Body of pancreas (tissue), 4 donors: Measurements from ENCODE around the gene CCDC120. TPM values are rescaled to one million over a fixed set of nuclear protein-coding genes. Genes with fewer than 3 reads are reported as not detected.
A peak's percentile ranks its signal among the peaks of the same experiment; 100 is the strongest.

ENCODE experiments used
- ATAC-seq: fragments of 150-250 bp; one replicate; pipeline ENCODE4 v1.9.1; 2016
- DNase-seq, 4 donors: peaks; one replicate each; pipeline ENCODE4 v3.0.0-alpha.2; 2019
- H3K27ac ChIP-seq, 4 donors: fragments of 200-600 bp; sonication (generic); 1 replicate in 3 of 4; 2 replicates in 1 of 4; pipeline versions ENCODE4 v1.5.1 to v1.6.1; 2016 to 2019; ENCODE audit warnings: mild to moderate bottlenecking in 1 of 4, mixed read lengths in 1 of 4, moderate library complexity in 1 of 4
- H3K27me3 ChIP-seq, 2 donors: fragments of 200-600 bp; sonication (generic); one replicate each; pipeline ENCODE4 v1.6.0; 2016; ENCODE audit warnings: mild to moderate bottlenecking in 1 of 2
- H3K36me3 ChIP-seq, 2 donors: fragments of 200-600 bp; sonication (generic); replicated peaks in 1 of 2; 2 replicates each; pipeline ENCODE4 v1.5.1; 2016; ENCODE audit warnings: low read depth in 2 of 2; ENCODE audit not compliant: insufficient read depth in 1 of 2
- H3K4me1 ChIP-seq: fragments of 200-600 bp; sonication (generic); one replicate; pipeline ENCODE4 v1.6.0; 2016
- H3K4me3 ChIP-seq, 2 donors: fragments of 200-600 bp; sonication (generic); 1 replicate in 1 of 2; 2 replicates in 1 of 2; pipeline ENCODE4 v1.5.1; 2016 to 2019
- H3K9me3 ChIP-seq, 3 donors: fragments of 200-600 bp; sonication (generic); 1 replicate in 2 of 3; 2 replicates in 1 of 3; pipeline ENCODE4 v1.5.1; 2016
- POLR2A ChIP-seq, 3 donors: fragments of 450-650 bp; IDR thresholded peaks; one replicate each; pipeline ENCODE4 v1.6.1; 2016; ENCODE audit warnings: antibody characterized with exemption in 3 of 3, mild to moderate bottlenecking in 2 of 3
- WGBS, 2 donors: methylation state at CpG; one replicate each; pipeline ENCODE4 v1.1.5; 2017; 5-methylcytosine and 5-hydroxymethylcytosine counted together
- intact Hi-C: fragments of 100-400 bp; cut with DNase I; formaldehyde crosslinking; loops from one replicate; pipeline ENCODE4 v1.15.1; 2023
- total RNA-seq, 2 donors: library from RNA; depleted of rRNA; stranded (reverse); fragments of >200 nt; gene quantifications; one replicate each; pipeline ENCODE4 v1.1.0, GENCODE V29; 2016
- TF ChIP-seq, protein P1 (sequence below), 7 experiments: fragments of 450-650 bp in 4 of 7; fragments of 200-600 bp in 3 of 7; sonication (generic) in 3 of 7; IDR thresholded peaks; one replicate each; pipeline ENCODE4 v1.5.1; 2016 to 2019; ENCODE audit warnings: antibody characterized with exemption in 7 of 7

The CCDC120 gene
- total RNA-seq, 2 donors from 2014 or later: 6.5 to 13.8 TPM

DNA sequence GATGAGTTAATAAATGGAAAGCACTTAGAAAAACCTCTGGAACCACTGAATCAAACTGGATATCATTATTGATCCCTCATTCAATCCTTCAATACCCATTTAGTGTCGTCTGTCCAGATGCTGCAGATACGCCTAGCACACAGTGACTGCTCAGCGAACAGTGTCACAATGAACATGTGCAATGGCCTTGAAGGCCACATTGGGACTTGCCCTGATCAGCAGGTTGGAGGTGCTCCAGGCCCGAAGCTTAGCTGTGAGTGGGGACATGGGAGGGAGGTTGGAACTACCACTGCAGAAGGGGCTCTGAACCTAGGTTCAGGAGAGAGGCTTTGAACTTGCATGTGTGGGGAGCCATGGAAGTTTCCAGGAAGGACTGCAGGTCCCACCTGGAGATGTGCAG, 47.5 kb downstream of the CCDC120 start:
- DNase-seq (no peak), ATAC-seq (no peak)
- intact Hi-C loops: no loop called here

DNA sequence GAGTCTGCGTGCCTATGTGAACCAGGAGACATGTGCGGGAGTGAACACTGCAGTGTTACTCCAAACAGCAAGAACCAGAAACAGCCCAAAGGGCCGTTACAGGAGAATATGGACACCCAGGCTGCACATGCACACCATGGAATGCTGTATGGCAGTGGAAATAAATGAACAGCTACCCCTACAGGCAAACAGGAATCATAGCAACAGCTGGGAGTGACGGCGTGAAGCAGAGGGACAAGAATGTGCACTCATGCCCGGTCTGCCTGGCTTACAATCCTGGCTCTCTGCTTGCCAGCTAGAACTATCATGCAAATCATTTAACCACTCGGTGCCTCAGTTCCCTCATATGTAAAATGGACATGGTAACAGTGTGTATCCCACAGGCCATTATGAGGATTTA, 48.1 kb downstream of the CCDC120 start:
- H3K27me3 ChIP-seq: no peaks in the 10 kb centered on the region
- 40 to 60% methylated on average over 1 to 3 of the region's 7 CpGs for WGBS, 2 donors
- no peaks in the 10 kb centered on the region for H3K36me3 ChIP-seq
- ATAC-seq (peak; percentile 77), DNase-seq (peak; percentile 30 to 43 (median 32))
- H3K9me3 ChIP-seq: no peaks in the 10 kb centered on the region
- no peak overlapping the region for H3K4me3 ChIP-seq
- intact Hi-C loops: no loop called here
- TF ChIP-seq, protein P1, sequence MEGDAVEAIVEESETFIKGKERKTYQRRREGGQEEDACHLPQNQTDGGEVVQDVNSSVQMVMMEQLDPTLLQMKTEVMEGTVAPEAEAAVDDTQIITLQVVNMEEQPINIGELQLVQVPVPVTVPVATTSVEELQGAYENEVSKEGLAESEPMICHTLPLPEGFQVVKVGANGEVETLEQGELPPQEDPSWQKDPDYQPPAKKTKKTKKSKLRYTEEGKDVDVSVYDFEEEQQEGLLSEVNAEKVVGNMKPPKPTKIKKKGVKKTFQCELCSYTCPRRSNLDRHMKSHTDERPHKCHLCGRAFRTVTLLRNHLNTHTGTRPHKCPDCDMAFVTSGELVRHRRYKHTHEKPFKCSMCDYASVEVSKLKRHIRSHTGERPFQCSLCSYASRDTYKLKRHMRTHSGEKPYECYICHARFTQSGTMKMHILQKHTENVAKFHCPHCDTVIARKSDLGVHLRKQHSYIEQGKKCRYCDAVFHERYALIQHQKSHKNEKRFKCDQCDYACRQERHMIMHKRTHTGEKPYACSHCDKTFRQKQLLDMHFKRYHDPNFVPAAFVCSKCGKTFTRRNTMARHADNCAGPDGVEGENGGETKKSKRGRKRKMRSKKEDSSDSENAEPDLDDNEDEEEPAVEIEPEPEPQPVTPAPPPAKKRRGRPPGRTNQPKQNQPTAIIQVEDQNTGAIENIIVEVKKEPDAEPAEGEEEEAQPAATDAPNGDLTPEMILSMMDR (IDR thresholded peaks at IDR 0.05): peak in 5 of 7 experiments; percentile 17 to 47 (median 39)
- no peak for TF ChIP-seq POLR2A (IDR thresholded peaks at IDR 0.05)
- H3K27ac ChIP-seq: no peak overlapping the region
- H3K4me1 ChIP-seq: no peaks in the 10 kb centered on the region

More for the DNA sequence above, 47.5 kb downstream of the CCDC120 start:
- Histone ChIP-seq H3K27me3 (no peaks in the 10 kb centered on the region), H3K4me3 (no peak overlapping the region), H3K36me3 (no peaks in the 10 kb centered on the region), H3K9me3 (no peaks in the 10 kb centered on the region), H3K27ac (no peak overlapping the region), H3K4me1 (no peaks in the 10 kb centered on the region)
- no peak for TF ChIP-seq POLR2A (IDR thresholded peaks at IDR 0.05)
- TF ChIP-seq, protein P1 (IDR thresholded peaks at IDR 0.05): no peak
- WGBS, 2 donors: 81% methylated on average over 4 of the region's 4 CpGs; no CpG with 5 or more reads in 1 of the 2 donors

DNA sequence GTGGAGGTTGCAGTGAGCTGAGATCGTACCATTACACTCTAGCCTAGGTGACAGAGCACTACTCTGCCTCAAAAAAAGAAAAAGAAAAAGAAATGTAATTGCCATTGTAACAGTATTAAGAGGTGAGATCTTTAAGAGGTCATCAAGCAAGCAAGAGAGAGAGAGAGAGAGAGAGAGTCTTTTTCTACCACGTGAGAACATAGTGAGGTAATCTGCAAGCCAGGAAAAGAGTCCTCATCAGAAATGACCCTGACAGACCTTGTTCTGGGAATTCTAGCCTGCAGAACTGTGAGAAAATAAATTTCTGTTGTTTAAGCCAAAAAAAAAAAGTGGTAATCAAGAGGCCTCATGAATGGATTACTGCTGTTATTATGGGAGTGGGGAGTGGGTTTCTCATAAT, 49.8 kb downstream of the CCDC120 start:
- TF ChIP-seq, protein P1 (IDR thresholded peaks at IDR 0.05): no peak
- TF ChIP-seq POLR2A (IDR thresholded peaks at IDR 0.05): no peak
- H3K27ac ChIP-seq: no peak overlapping the region
- intact Hi-C loops: no loop called here
- H3K4me3 ChIP-seq: no peak overlapping the region
- peaks cover 0 to 2% of the 10 kb centered on the region in 2 donors for H3K36me3 ChIP-seq
- WGBS, 2 donors: 63 to 70% methylated on average over 2 of the region's 2 CpGs
- H3K4me1 ChIP-seq: no peaks in the 10 kb centered on the region
- H3K27me3 ChIP-seq: no peaks in the 10 kb centered on the region
- DNase-seq (no peak), ATAC-seq (no peak)
- H3K9me3 ChIP-seq: no peaks in the 10 kb centered on the region

DNA sequence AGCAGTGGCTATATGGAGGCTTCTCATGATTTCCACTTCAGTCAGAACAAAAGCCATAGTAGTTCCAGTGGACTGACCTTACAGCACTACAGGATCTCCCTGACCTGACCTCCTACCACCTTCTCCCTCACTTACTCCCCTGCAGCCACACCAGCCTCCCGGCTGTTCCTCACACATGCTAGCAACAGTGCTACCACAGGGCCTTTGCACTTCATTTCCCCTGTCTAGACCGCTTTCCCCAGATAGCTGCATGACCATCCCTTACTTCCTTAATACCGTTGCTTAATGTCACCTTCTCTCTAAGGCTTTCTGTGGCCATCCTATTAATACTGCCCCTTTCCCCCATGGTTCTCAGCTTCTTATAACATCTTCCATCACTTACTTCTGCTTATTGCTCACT, 51.6 kb downstream of the CCDC120 start:
- Histone ChIP-seq H3K4me1 (no peaks in the 10 kb centered on the region), H3K36me3 (peaks cover 0 to 2% of the 10 kb centered on the region in 2 donors), H3K9me3 (no peaks in the 10 kb centered on the region), H3K27ac (no peak overlapping the region), H3K4me3 (no peak overlapping the region), H3K27me3 (no peaks in the 10 kb centered on the region)
- TF ChIP-seq, protein P1 (IDR thresholded peaks at IDR 0.05): no peak
- TF ChIP-seq POLR2A (IDR thresholded peaks at IDR 0.05): no peak
- intact Hi-C loops: no loop called here
- no peak for DNase-seq
- 88 to 100% methylated on average over 3 of the region's 3 CpGs for WGBS, 2 donors
- ATAC-seq: no peak

DNA sequence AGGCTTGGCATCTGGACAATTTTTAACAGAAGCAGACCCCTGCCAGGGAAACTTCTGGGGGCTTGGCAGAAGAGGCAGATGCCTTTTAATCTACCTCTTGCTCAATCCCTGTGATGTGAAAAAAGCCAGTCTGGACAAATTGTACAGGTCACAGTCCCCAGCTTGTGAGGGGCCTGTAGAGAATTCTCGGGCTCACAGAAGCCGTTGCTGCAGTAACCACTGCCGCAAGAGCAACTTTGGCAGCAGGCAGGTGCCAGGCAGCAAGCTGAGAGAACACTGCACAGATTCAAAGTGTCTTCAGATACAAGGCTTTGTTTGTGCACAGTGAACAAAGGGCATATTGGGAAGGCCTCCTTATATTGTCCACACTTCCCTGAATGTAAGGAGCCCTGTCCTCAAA, 53.0 kb downstream of the CCDC120 start:
- peaks cover 0 to 2% of the 10 kb centered on the region in 2 donors for H3K36me3 ChIP-seq
- TF ChIP-seq POLR2A (IDR thresholded peaks at IDR 0.05): no peak
- WGBS, 2 donors: 60% methylated on average over 1 of the region's 3 CpGs; no CpG with 5 or more reads in 1 of the 2 donors
- H3K9me3 ChIP-seq: no peaks in the 10 kb centered on the region
- H3K4me1 ChIP-seq: no peaks in the 10 kb centered on the region
- no peak for ATAC-seq
- DNase-seq: no peak
- intact Hi-C loops: no loop called here
- no peaks in the 10 kb centered on the region for H3K27me3 ChIP-seq
- H3K27ac ChIP-seq: no peak overlapping the region
- H3K4me3 ChIP-seq: no peak overlapping the region
